CD4-positive, CD25-positive, alpha-beta regulatory T cell (primary cell): ENCODE data around the gene WWOX. TPM values are rescaled to one million over a fixed set of nuclear protein-coding genes. Genes with fewer than 3 reads are reported as not detected.

Source experiments
- ATAC-seq, 2 donors: fragments of 150-1000 bp; cut with Tn5 transposase; one replicate each; pipeline ENCODE4 v1.10.0; 2021; ENCODE audit warnings: low read depth in 2 of 2, moderate number of reproducible peaks in 2 of 2, moderate library complexity in 1 of 2
- DNase-seq, 3 donors: peaks; one replicate each; pipeline versions ENCODE4 v3.0.0 to v3.0.0-alpha.2; 2012 to 2022; ENCODE audit warnings: mixed read lengths in 1 of 3
- H3K27ac ChIP-seq: one replicate; pipeline ENCODE4 v1.7.0; 2013; ENCODE audit warnings: mild to moderate bottlenecking, low read length; ENCODE audit not compliant: insufficient read depth, poor library complexity, severe bottlenecking
- H3K27me3 ChIP-seq: one replicate; pipeline ENCODE4 v1.7.0; 2013; ENCODE audit warnings: low read length; ENCODE audit not compliant: control insufficient read depth, insufficient read depth
- H3K36me3 ChIP-seq: one replicate; pipeline ENCODE4 v1.7.0; 2013; ENCODE audit warnings: mild to moderate bottlenecking, low read length, moderate library complexity; ENCODE audit not compliant: control insufficient read depth, insufficient read depth
- H3K4me1 ChIP-seq: 2 replicates; pipeline ENCODE4 v1.7.0; 2013; ENCODE audit warnings: mild to moderate bottlenecking, low read length; ENCODE audit not compliant: insufficient read depth, control insufficient read depth, poor library complexity, severe bottlenecking
- H3K4me3 ChIP-seq: one replicate; pipeline ENCODE4 v1.7.0; 2013; ENCODE audit warnings: low read depth, mild to moderate bottlenecking, low read length, moderate library complexity
- H3K9me3 ChIP-seq, 2 experiments: 1 replicate in 1 of 2; 2 replicates in 1 of 2; pipeline ENCODE4 v1.7.0; 2013; ENCODE audit warnings: low read length in 2 of 2, mild to moderate bottlenecking in 1 of 2, moderate library complexity in 1 of 2; ENCODE audit not compliant: control insufficient read depth in 2 of 2
- H3K27ac Mint-ChIP-seq, 3 donors: one replicate each; pipeline ENCODE4 v1.8.0; 2020 to 2022; ENCODE audit warnings: mild to moderate bottlenecking in 3 of 3, mixed read lengths in 3 of 3, moderate library complexity in 2 of 3
- H3K27me3 Mint-ChIP-seq: one replicate; pipeline ENCODE4 v1.8.0; 2022; ENCODE audit warnings: mild to moderate bottlenecking, mixed read lengths
- H3K36me3 Mint-ChIP-seq: one replicate; pipeline ENCODE4 v1.8.0; 2020; ENCODE audit warnings: mixed read lengths
- H3K4me1 Mint-ChIP-seq, 4 donors: one replicate each; pipeline ENCODE4 v1.8.0; 2020 to 2022; ENCODE audit warnings: mixed read lengths in 4 of 4, mild to moderate bottlenecking in 1 of 4
- H3K4me3 Mint-ChIP-seq, 4 donors: one replicate each; pipeline ENCODE4 v1.8.0; 2020 to 2022; ENCODE audit warnings: mild to moderate bottlenecking in 4 of 4, mixed read lengths in 4 of 4, moderate library complexity in 3 of 4
- H3K9me3 Mint-ChIP-seq, 7 donors: one replicate each; pipeline ENCODE4 v1.8.0; 2020 to 2022; ENCODE audit warnings: mixed read lengths in 7 of 7, mild to moderate bottlenecking in 3 of 7, moderate library complexity in 2 of 7
- polyA plus RNA-seq, 4 donors: library from polyadenylated mRNA; unstranded; fragments of 300-500 nt; fragmentation: Illumina TruSeq; gene quantifications; one replicate each; pipeline ENCODE4 v1.2.3, GENCODE V29; 2021
- total RNA-seq: library from RNA; stranded (reverse); gene quantifications from one replicate; pipeline ENCODE4 v1.2.3, GENCODE V29; 2022

WWOX gene
- total and polyA plus RNA-seq, 5 donors from 2014 or later: 10.3 to 18.6 (median 12.8) TPM

GRCh38 chr16:79074541-79074940 lies 975.1 kb downstream of the WWOX start:
- Histone ChIP-seq H3K4me3 (no peak overlapping the region), H3K4me1 (no peaks in the 10 kb centered on the region), H3K27me3 (no peaks in the 10 kb centered on the region), H3K36me3 (no peaks in the 10 kb centered on the region), H3K27ac (no peak overlapping the region), H3K9me3 (no peaks in the 10 kb centered on the region)
- Mint-ChIP-seq H3K9me3 (no peaks in the 10 kb centered on the region), H3K4me3 (peak overlapping the region in 1 of 4 donors; percentile 43), H3K4me1 (peaks cover 5 to 32% (median 18%) of the 10 kb centered on the region in 4 donors), H3K36me3 (no peaks in the 10 kb centered on the region), H3K27me3 (no peaks in the 10 kb centered on the region), H3K27ac (peak overlapping the region in 1 of 3 donors; percentile 34)
- ATAC-seq (no peak), DNase-seq (no peak)

- H3K9me3 ChIP-seq: no peaks in the 10 kb centered on the region
- H3K36me3 ChIP-seq: no peaks in the 10 kb centered on the region
- Mint-ChIP-seq H3K4me1 (peaks cover 5 to 32% (median 18%) of the 10 kb centered on the region in 4 donors), H3K27me3 (no peaks in the 10 kb centered on the region), H3K27ac (peak overlapping the region in 1 of 3 donors; percentile 34), H3K36me3 (no peaks in the 10 kb centered on the region), H3K9me3 (no peaks in the 10 kb centered on the region), H3K4me3 (peak overlapping the region in 1 of 4 donors; percentile 68)
- H3K4me3 ChIP-seq: no peak overlapping the region
- H3K27me3 ChIP-seq: no peaks in the 10 kb centered on the region
- ATAC-seq (no peak), DNase-seq (no peak)
- no peaks in the 10 kb centered on the region for H3K4me1 ChIP-seq
- H3K27ac ChIP-seq: no peak overlapping the region
Observed at GRCh38 chr16:79074951-79075350, 975.5 kb downstream of the WWOX start.

- no peaks in the 10 kb centered on the region for H3K27me3 Mint-ChIP-seq
- DNase-seq (peak in 1 of 3 donors; percentile 36), ATAC-seq (peak in 1 of 2 donors; percentile 14)
- Histone ChIP-seq H3K9me3 (no peaks in the 10 kb centered on the region), H3K4me3 (no peak overlapping the region), H3K4me1 (no peaks in the 10 kb centered on the region), H3K36me3 (no peaks in the 10 kb centered on the region), H3K27me3 (no peaks in the 10 kb centered on the region), H3K27ac (no peak overlapping the region)
- H3K27ac Mint-ChIP-seq: peak overlapping the region in 1 of 3 donors; percentile 27
- H3K36me3 Mint-ChIP-seq: no peaks in the 10 kb centered on the region
- H3K9me3 Mint-ChIP-seq: no peaks in the 10 kb centered on the region
- peak overlapping the region in 1 of 4 donors; percentile 44 for H3K4me3 Mint-ChIP-seq
- H3K4me1 Mint-ChIP-seq: peaks cover 5 to 32% (median 16%) of the 10 kb centered on the region in 4 donors
Observed at GRCh38 chr16:79076047-79076767, 976.8 kb downstream of the WWOX start.

GRCh38 chr16:79077346-79077745 lies 977.9 kb downstream of the WWOX start:
- Mint-ChIP-seq H3K27ac (no peak overlapping the region), H3K36me3 (no peaks in the 10 kb centered on the region), H3K4me3 (no peak overlapping the region), H3K9me3 (no peaks in the 10 kb centered on the region), H3K27me3 (no peaks in the 10 kb centered on the region), H3K4me1 (peaks cover 5 to 32% (median 16%) of the 10 kb centered on the region in 4 donors)
- Histone ChIP-seq H3K9me3 (no peaks in the 10 kb centered on the region), H3K27ac (no peak overlapping the region), H3K36me3 (no peaks in the 10 kb centered on the region), H3K27me3 (no peaks in the 10 kb centered on the region), H3K4me1 (no peaks in the 10 kb centered on the region), H3K4me3 (no peak overlapping the region)
- ATAC-seq: no peak
- no peak for DNase-seq

GRCh38 chr16:79079656-79080420 lies 980.4 kb downstream of the WWOX start:
- no peak overlapping the region for H3K4me3 Mint-ChIP-seq
- H3K4me1 Mint-ChIP-seq: peaks cover 3 to 25% (median 9%) of the 10 kb centered on the region in 4 donors
- no peaks in the 10 kb centered on the region for H3K9me3 Mint-ChIP-seq
- Histone ChIP-seq H3K9me3 (no peaks in the 10 kb centered on the region), H3K27me3 (no peaks in the 10 kb centered on the region), H3K4me1 (no peaks in the 10 kb centered on the region), H3K4me3 (no peak overlapping the region), H3K27ac (no peak overlapping the region), H3K36me3 (no peaks in the 10 kb centered on the region)
- no peak for DNase-seq
- no peak for ATAC-seq
- H3K27me3 Mint-ChIP-seq: no peaks in the 10 kb centered on the region
- no peak overlapping the region for H3K27ac Mint-ChIP-seq
- no peaks in the 10 kb centered on the region for H3K36me3 Mint-ChIP-seq

GRCh38 chr16:79081297-79082066 lies 982.0 kb downstream of the WWOX start:
- Mint-ChIP-seq H3K4me3 (no peak overlapping the region), H3K27ac (no peak overlapping the region), H3K4me1 (peaks cover 0 to 12% (median 1%) of the 10 kb centered on the region in 4 donors), H3K9me3 (no peaks in the 10 kb centered on the region), H3K27me3 (no peaks in the 10 kb centered on the region), H3K36me3 (no peaks in the 10 kb centered on the region)
- Histone ChIP-seq H3K4me3 (no peak overlapping the region), H3K36me3 (no peaks in the 10 kb centered on the region), H3K4me1 (no peaks in the 10 kb centered on the region), H3K27ac (no peak overlapping the region), H3K9me3 (no peaks in the 10 kb centered on the region), H3K27me3 (no peaks in the 10 kb centered on the region)
- DNase-seq (no peak), ATAC-seq (no peak)

- H3K27ac ChIP-seq: no peak overlapping the region
- H3K4me3 ChIP-seq: no peak overlapping the region
- H3K27me3 ChIP-seq: no peaks in the 10 kb centered on the region
- Mint-ChIP-seq H3K27ac (no peak overlapping the region), H3K36me3 (no peaks in the 10 kb centered on the region), H3K9me3 (no peaks in the 10 kb centered on the region), H3K27me3 (no peaks in the 10 kb centered on the region), H3K4me1 (peaks cover 0 to 5% (median 1%) of the 10 kb centered on the region in 4 donors), H3K4me3 (no peak overlapping the region)
- H3K9me3 ChIP-seq: no peaks in the 10 kb centered on the region
- DNase-seq: no peak
- H3K4me1 ChIP-seq: no peaks in the 10 kb centered on the region
- no peaks in the 10 kb centered on the region for H3K36me3 ChIP-seq
- no peak for ATAC-seq
Observed at GRCh38 chr16:79082970-79083369, 983.5 kb downstream of the WWOX start.
